Measurements from ENCODE around the gene TIAM2. TPM values are rescaled to one million over a fixed set of nuclear protein-coding genes. Genes with fewer than 3 reads are reported as not detected.

Gene TIAM2
- total RNA-seq, 1 donor from 2014 or later = 24.6 TPM

- DNase-seq (ENCODE audit: low spot score) = no peak
These were observed 237.7 kb downstream of the TIAM2 start for GRCh38 chr6:155232848-155233247.

- DNase-seq (ENCODE audit: low spot score) = no peak
These were observed 239.1 kb downstream of the TIAM2 start for GRCh38 chr6:155234167-155234566.

- no peak for DNase-seq (ENCODE audit: low spot score)
These were observed 239.6 kb downstream of the TIAM2 start for GRCh38 chr6:155234687-155235086.

GRCh38 chr6:155235087-155235486 lies 240.0 kb downstream of the TIAM2 start:
- DNase-seq (ENCODE audit: low spot score) = no peak

GRCh38 chr6:155237613-155238012 lies 242.5 kb downstream of the TIAM2 start:
- no peak for DNase-seq (ENCODE audit: low spot score)

- no peak for DNase-seq (ENCODE audit: low spot score)
These were observed 245.9 kb downstream of the TIAM2 start for GRCh38 chr6:155240905-155241600.

- no peak for DNase-seq (ENCODE audit: low spot score)
These were observed 246.9 kb downstream of the TIAM2 start for GRCh38 chr6:155241966-155242365.

- no peak for DNase-seq (ENCODE audit: low spot score)
These were observed 249.3 kb downstream of the TIAM2 start for GRCh38 chr6:155244434-155244833.

- no peak for DNase-seq (ENCODE audit: low spot score)
These were observed 250.1 kb downstream of the TIAM2 start for GRCh38 chr6:155245193-155245592.

- no peak for DNase-seq (ENCODE audit: low spot score)
These were observed 250.7 kb downstream of the TIAM2 start for GRCh38 chr6:155245831-155246230.

- no peak for DNase-seq (ENCODE audit: low spot score)
These were observed 251.7 kb downstream of the TIAM2 start for GRCh38 chr6:155246825-155247224.

- no peak for DNase-seq (ENCODE audit: low spot score)
These were observed 252.5 kb downstream of the TIAM2 start for GRCh38 chr6:155247618-155248007.

GRCh38 chr6:155248008-155249001 lies 253.2 kb downstream of the TIAM2 start:
- DNase-seq (ENCODE audit: low spot score) = peak; percentile 35

GRCh38 chr6:155250701-155251381 lies 255.7 kb downstream of the TIAM2 start:
- no peak for DNase-seq (ENCODE audit: low spot score)

- no peak for DNase-seq (ENCODE audit: low spot score)
These were observed 257.5 kb downstream of the TIAM2 start for GRCh38 chr6:155252581-155252980.

GRCh38 chr6:155253337-155253736 lies 258.2 kb downstream of the TIAM2 start:
- no peak for DNase-seq (ENCODE audit: low spot score)

GRCh38 chr6:155254139-155254538 lies 259.0 kb downstream of the TIAM2 start:
- DNase-seq (ENCODE audit: low spot score) = no peak

GRCh38 chr6:155256122-155256795 lies 261.1 kb downstream of the TIAM2 start:
- no peak for DNase-seq (ENCODE audit: low spot score)

- DNase-seq (ENCODE audit: low spot score) = no peak
These were observed 262.7 kb downstream of the TIAM2 start for GRCh38 chr6:155257796-155258195.

GRCh38 chr6:155259204-155259603 lies 264.1 kb downstream of the TIAM2 start:
- no peak for DNase-seq (ENCODE audit: low spot score)

- DNase-seq (ENCODE audit: low spot score) = no peak
These were observed 264.8 kb downstream of the TIAM2 start for GRCh38 chr6:155259897-155260296.

- DNase-seq (ENCODE audit: low spot score) = no peak
These were observed 265.6 kb downstream of the TIAM2 start for GRCh38 chr6:155260686-155261085.

All from mucosa of gallbladder (tissue), 1 donor.